ENCODE results near the gene AHDC1.
"Not testable (repeated sequence)": the region's sequence is repeated elsewhere in the genome, so short reads cannot be mapped to it uniquely, and the experiment has no call there.

The AHDC1 gene

GRCh38 chr1:27624467-27625178 lies 20.7 kb upstream of the AHDC1 start:
- H3K4me3 ChIP-seq (replicated peaks in 1 of 2; ENCODE audit: low read depth in 2 of 2, low read length in 2 of 2): no peak overlapping the region
- DNase-seq (ENCODE audit: low read depth in 2 of 2): no peak
- no peak for TF ChIP-seq CTCF (IDR thresholded peaks at IDR 0.05; ENCODE audit: low read depth, low read length)

GRCh38 chr1:27623327-27624212 lies 19.6 kb upstream of the AHDC1 start:
- no peak for DNase-seq (ENCODE audit: low read depth in 2 of 2)
- no peak overlapping the region for H3K4me3 ChIP-seq (replicated peaks in 1 of 2; ENCODE audit: low read depth in 2 of 2, low read length in 2 of 2)
- no peak for TF ChIP-seq CTCF (IDR thresholded peaks at IDR 0.05; ENCODE audit: low read depth, low read length)

- no peak for TF ChIP-seq CTCF (IDR thresholded peaks at IDR 0.05; ENCODE audit: low read depth, low read length)
- no peak for DNase-seq (ENCODE audit: low read depth in 2 of 2)
- no peak overlapping the region for H3K4me3 ChIP-seq (replicated peaks in 1 of 2; ENCODE audit: low read depth in 2 of 2, low read length in 2 of 2)
These were observed 18.9 kb upstream of the AHDC1 start for GRCh38 chr1:27622828-27623227.

GRCh38 chr1:27621051-27621920 lies 17.3 kb upstream of the AHDC1 start:
- peak; percentile 65 to 69 for DNase-seq (ENCODE audit: low read depth in 2 of 2)
- H3K4me3 ChIP-seq (replicated peaks in 1 of 2; ENCODE audit: low read depth in 2 of 2, low read length in 2 of 2): no peak overlapping the region
- TF ChIP-seq CTCF (IDR thresholded peaks at IDR 0.05; ENCODE audit: low read depth, low read length): no peak

GRCh38 chr1:27619782-27620438 lies 16.0 kb upstream of the AHDC1 start:
- DNase-seq (ENCODE audit: low read depth in 2 of 2); H3K4me3 ChIP-seq (replicated peaks in 1 of 2; ENCODE audit: low read depth in 2 of 2, low read length in 2 of 2): not testable (repeated sequence)

- H3K4me3 ChIP-seq (replicated peaks in 1 of 2; ENCODE audit: low read depth in 2 of 2, low read length in 2 of 2): no peak overlapping the region
- TF ChIP-seq CTCF (IDR thresholded peaks at IDR 0.05; ENCODE audit: low read depth, low read length): no peak
- DNase-seq (ENCODE audit: low read depth in 2 of 2): no peak
These were observed 14.6 kb upstream of the AHDC1 start for GRCh38 chr1:27618341-27619082.

Data from cardiac fibroblast (primary cell).